HL-60 (cell line): ENCODE data around the gene FAM222B.

ENCODE experiments used
- CTCF ChIP-seq: IDR thresholded peaks from one replicate; pipeline ENCODE4 v1.5.1; 2011; ENCODE audit warnings: low read length, control low read depth, inconsistent platforms; ENCODE audit not compliant: insufficient read depth
- GABPA ChIP-seq: IDR thresholded peaks from 2 replicates; pipeline ENCODE4 v1.6.1; 2012; ENCODE audit warnings: low read depth
- POLR2AphosphoS5 ChIP-seq: IDR thresholded peaks from 2 replicates; pipeline ENCODE4 v1.6.1; 2012; ENCODE audit warnings: low read depth
- REST ChIP-seq: IDR thresholded peaks from 2 replicates; pipeline ENCODE4 v1.6.1; 2012; ENCODE audit warnings: low read depth; ENCODE audit not compliant: insufficient replicate concordance
- SPI1 ChIP-seq: IDR thresholded peaks from 2 replicates; pipeline ENCODE4 v1.6.1; 2012; ENCODE audit warnings: low read depth, mild to moderate bottlenecking, borderline replicate concordance

GRCh38 chr17:28863953-28864352 is 21.4 kb upstream of the FAM222B start:
- TF ChIP-seq POLR2AphosphoS5, result no peak
- no peak for TF ChIP-seq CTCF
- no peak for TF ChIP-seq SPI1
- TF ChIP-seq REST, result no peak
- no peak for TF ChIP-seq GABPA
